ENCODE measurements around the gene GPBP1.

DNA sequence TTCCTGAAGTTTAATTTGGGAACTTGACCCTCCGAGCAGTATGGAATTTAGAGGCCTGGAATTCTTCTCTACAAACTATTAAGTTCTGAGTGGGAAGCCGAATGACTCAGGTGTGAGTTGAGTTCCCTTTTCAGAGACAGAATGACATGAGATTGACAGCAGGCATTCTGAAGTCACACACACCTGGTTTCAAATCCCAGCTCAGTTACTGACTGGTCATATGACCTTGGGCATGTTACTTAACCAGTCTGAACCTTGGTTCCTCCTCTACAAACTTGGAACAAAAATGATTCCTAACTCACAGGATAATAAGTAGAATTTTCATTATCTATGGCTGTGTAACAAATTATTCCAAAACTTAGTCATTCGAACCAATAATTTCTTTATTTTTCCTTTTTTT lies 45.5 kb upstream of the GPBP1 start:
- TF ChIP-seq, protein P1, sequence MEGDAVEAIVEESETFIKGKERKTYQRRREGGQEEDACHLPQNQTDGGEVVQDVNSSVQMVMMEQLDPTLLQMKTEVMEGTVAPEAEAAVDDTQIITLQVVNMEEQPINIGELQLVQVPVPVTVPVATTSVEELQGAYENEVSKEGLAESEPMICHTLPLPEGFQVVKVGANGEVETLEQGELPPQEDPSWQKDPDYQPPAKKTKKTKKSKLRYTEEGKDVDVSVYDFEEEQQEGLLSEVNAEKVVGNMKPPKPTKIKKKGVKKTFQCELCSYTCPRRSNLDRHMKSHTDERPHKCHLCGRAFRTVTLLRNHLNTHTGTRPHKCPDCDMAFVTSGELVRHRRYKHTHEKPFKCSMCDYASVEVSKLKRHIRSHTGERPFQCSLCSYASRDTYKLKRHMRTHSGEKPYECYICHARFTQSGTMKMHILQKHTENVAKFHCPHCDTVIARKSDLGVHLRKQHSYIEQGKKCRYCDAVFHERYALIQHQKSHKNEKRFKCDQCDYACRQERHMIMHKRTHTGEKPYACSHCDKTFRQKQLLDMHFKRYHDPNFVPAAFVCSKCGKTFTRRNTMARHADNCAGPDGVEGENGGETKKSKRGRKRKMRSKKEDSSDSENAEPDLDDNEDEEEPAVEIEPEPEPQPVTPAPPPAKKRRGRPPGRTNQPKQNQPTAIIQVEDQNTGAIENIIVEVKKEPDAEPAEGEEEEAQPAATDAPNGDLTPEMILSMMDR (IDR thresholded peaks at IDR 0.05) = no peak
- no peak for TF ChIP-seq POLR2AphosphoS5 (IDR thresholded peaks at IDR 0.05; ENCODE audit: low read depth, low read length)
